HG03520 (cell line): ENCODE results near the gene PTPN12.
"Not testable (repeated sequence)": the region's sequence is repeated elsewhere in the genome, so short reads cannot be mapped to it uniquely, and the experiment has no call there.

ENCODE experiments used
- ATAC-seq: cut with Tn5 transposase; IDR thresholded peaks from one replicate; pipeline ENCODE4 v1.9.1; 2021; ENCODE audit warnings: mild to moderate bottlenecking, moderate library complexity; ENCODE audit not compliant: unreplicated experiment

The PTPN12 gene

GRCh38 chr7:77537778-77538280 is 734 bp downstream of the PTPN12 start:
- peak; percentile 6 for ATAC-seq

GRCh38 chr7:77538281-77539212 is 1.5 kb downstream of the PTPN12 start:
- no peak for ATAC-seq

GRCh38 chr7:77540402-77540822 is 3.3 kb downstream of the PTPN12 start:
- ATAC-seq = no peak

- not testable (repeated sequence) for ATAC-seq
Measured at GRCh38 chr7:77540993-77541392, 3.9 kb downstream of the PTPN12 start.

GRCh38 chr7:77542409-77542808 is 5.3 kb downstream of the PTPN12 start:
- ATAC-seq = no peak

GRCh38 chr7:77542895-77543294 is 5.8 kb downstream of the PTPN12 start:
- ATAC-seq = no peak

GRCh38 chr7:77543910-77544309 is 6.8 kb downstream of the PTPN12 start:
- no peak for ATAC-seq

GRCh38 chr7:77544518-77544917 is 7.4 kb downstream of the PTPN12 start:
- no peak for ATAC-seq

GRCh38 chr7:77548206-77548605 is 11.1 kb downstream of the PTPN12 start:
- ATAC-seq = no peak

- no peak for ATAC-seq
Measured at GRCh38 chr7:77549106-77549870, 12.2 kb downstream of the PTPN12 start.

GRCh38 chr7:77550586-77550985 is 13.5 kb downstream of the PTPN12 start:
- no peak for ATAC-seq

- no peak for ATAC-seq
Measured at GRCh38 chr7:77553123-77553522, 16.0 kb downstream of the PTPN12 start.

GRCh38 chr7:77558284-77558967 is 21.3 kb downstream of the PTPN12 start:
- no peak for ATAC-seq

GRCh38 chr7:77561352-77561751 is 24.3 kb downstream of the PTPN12 start:
- ATAC-seq = peak; percentile 80

- no peak for ATAC-seq
Measured at GRCh38 chr7:77563275-77563674, 26.2 kb downstream of the PTPN12 start.

GRCh38 chr7:77565917-77566316 is 28.8 kb downstream of the PTPN12 start:
- ATAC-seq = no peak

GRCh38 chr7:77566421-77566820 is 29.3 kb downstream of the PTPN12 start:
- no peak for ATAC-seq

GRCh38 chr7:77569514-77570232 is 32.6 kb downstream of the PTPN12 start:
- ATAC-seq = no peak

- ATAC-seq = no peak
Measured at GRCh38 chr7:77570330-77571011, 33.4 kb downstream of the PTPN12 start.

- ATAC-seq = no peak
Measured at GRCh38 chr7:77571801-77572200, 34.7 kb downstream of the PTPN12 start.
